Lung microvascular endothelial cell (primary cell): ENCODE data around the gene RAB40C. TPM values are rescaled to one million over a fixed set of nuclear protein-coding genes. Genes with fewer than 3 reads are reported as not detected.
A peak's percentile ranks its signal among the peaks of the same experiment; 100 is the strongest.
"Not testable (repeated sequence)": the region's sequence is repeated elsewhere in the genome, so short reads cannot be mapped to it uniquely, and the experiment has no call there.

ENCODE experiments used
- DNase-seq, 2 donors: peaks; one replicate each; pipeline versions ENCODE4 v3.0.0 to v3.0.0-alpha.2; 2010; ENCODE audit warnings: low read depth in 2 of 2
- total RNA-seq: library from RNA; depleted of rRNA; stranded (reverse); fragments of >200 nt; gene quantifications from 2 replicates; pipeline ENCODE4 v1.2.1, GENCODE V29; 2014

Gene RAB40C
- total RNA-seq, 1 donor from 2014 or later, result 10.9 TPM

GRCh38 chr16:588889-589657 is 793 bp upstream of the RAB40C start:
- DNase-seq, result peak; percentile 97 to 98

- DNase-seq, result peak; percentile 63 to 73
These were observed 435 bp downstream of the RAB40C start for GRCh38 chr16:590188-590814.

GRCh38 chr16:590815-591200 is 942 bp downstream of the RAB40C start:
- no peak for DNase-seq

GRCh38 chr16:591231-591630 is 1.4 kb downstream of the RAB40C start:
- DNase-seq, result no peak

GRCh38 chr16:591892-592517 is 2.1 kb downstream of the RAB40C start:
- no peak for DNase-seq

- no peak for DNase-seq
These were observed 2.8 kb downstream of the RAB40C start for GRCh38 chr16:592518-593306.

- no peak for DNase-seq
These were observed 3.5 kb downstream of the RAB40C start for GRCh38 chr16:593406-593805.

- no peak for DNase-seq
These were observed 3.9 kb downstream of the RAB40C start for GRCh38 chr16:593807-594206.

GRCh38 chr16:595094-595528 is 5.2 kb downstream of the RAB40C start:
- no peak for DNase-seq

- DNase-seq, result no peak
These were observed 6.3 kb downstream of the RAB40C start for GRCh38 chr16:595942-596735.

- DNase-seq, result no peak
These were observed 6.8 kb downstream of the RAB40C start for GRCh38 chr16:596736-597060.

- DNase-seq, result not testable (repeated sequence)
These were observed 7.8 kb downstream of the RAB40C start for GRCh38 chr16:597655-598054.

GRCh38 chr16:598823-599739 is 9.2 kb downstream of the RAB40C start:
- no peak for DNase-seq

GRCh38 chr16:600781-601180 is 10.9 kb downstream of the RAB40C start:
- peak in 1 of 2 donors; percentile 46 for DNase-seq

GRCh38 chr16:603933-604332 is 14.1 kb downstream of the RAB40C start:
- DNase-seq, result no peak

GRCh38 chr16:606656-607307 is 16.9 kb downstream of the RAB40C start:
- DNase-seq, result no peak

GRCh38 chr16:608019-608418 is 18.2 kb downstream of the RAB40C start:
- DNase-seq, result no peak

GRCh38 chr16:609316-609715 is 19.4 kb downstream of the RAB40C start:
- DNase-seq, result no peak

GRCh38 chr16:609984-610383 is 20.1 kb downstream of the RAB40C start:
- DNase-seq, result no peak
